AG04450 (cell line): ENCODE measurements around the gene FAU. TPM values are rescaled to one million over a fixed set of nuclear protein-coding genes. Genes with fewer than 3 reads are reported as not detected.
"Not testable (repeated sequence)": the region's sequence is repeated elsewhere in the genome, so short reads cannot be mapped to it uniquely, and the experiment has no call there.

ENCODE experiments used
- CTCF ChIA-PET: fragments of 300-600, 350-600 bp; formaldehyde crosslinking; extraction: SDS; loops from one replicate; lab custom pipeline; 2022; ENCODE audit warnings: antibody characterized with exemption, inconsistent platforms; lab: Charles Lee
- POLR2A ChIA-PET: fragments of 350-600 bp; formaldehyde crosslinking; extraction: SDS; loops from one replicate; lab custom pipeline; 2021; ENCODE audit warnings: antibody characterized with exemption, inconsistent platforms; lab: Yijun Ruan, JAX
- DNase-seq: peaks from one replicate; pipeline ENCODE4 v3.0.0-alpha.2; 2011; ENCODE audit warnings: low read depth, low spot score
- H3K27ac ChIP-seq: one replicate; pipeline ENCODE4 v1.5.1; 2012; ENCODE audit warnings: low read depth, low read length, control low read depth
- H3K27me3 ChIP-seq: one replicate; pipeline ENCODE4 v1.6.0; 2012; ENCODE audit warnings: low read length; ENCODE audit not compliant: control insufficient read depth, insufficient read depth
- H3K4me3 ChIP-seq: 2 replicates; pipeline ENCODE4 v1.5.1; 2011; ENCODE audit warnings: mild to moderate bottlenecking, low read depth, low read length, control low read depth
- H3K9me3 ChIP-seq: 2 replicates; pipeline ENCODE4 v1.5.1; 2012; ENCODE audit warnings: low read length; ENCODE audit not compliant: control insufficient read depth, insufficient read depth
- polyA plus RNA-seq: library from polyadenylated mRNA; depleted of rRNA; stranded (reverse); fragments of >200 nt; gene quantifications from 2 replicates; pipeline ENCODE4 v1.2.3, GENCODE V29; 2011
- TF ChIP-seq, protein P1 (sequence below): IDR thresholded peaks from 2 replicates; pipeline ENCODE4 v1.5.1; 2011; ENCODE audit warnings: low read depth, low read length, control low read depth, inconsistent platforms

The FAU gene
- polyA plus RNA-seq, 1 experiment = 426 TPM

DNA sequence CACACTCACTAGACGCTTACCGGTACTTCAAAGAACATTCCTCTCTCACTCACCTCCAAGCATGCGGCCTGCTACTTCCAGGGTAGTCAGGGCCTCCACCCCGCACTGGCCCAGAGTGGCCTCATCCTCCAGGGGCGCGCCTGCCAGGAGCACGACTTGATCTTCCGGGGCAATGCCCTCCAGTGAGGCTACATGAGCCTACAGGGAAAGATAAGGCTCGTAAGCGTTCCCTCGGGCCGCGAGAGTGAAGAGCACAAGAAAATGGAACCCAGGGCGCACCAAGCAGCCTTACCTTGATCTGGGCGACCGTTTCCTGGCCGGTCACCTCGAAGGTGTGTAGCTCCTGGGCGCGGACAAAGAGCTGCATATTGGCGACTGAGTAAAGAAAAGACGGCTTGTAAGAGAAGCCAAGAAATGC, 478 bp downstream of the FAU start:
- Histone ChIP-seq H3K27me3 (no peaks in the 10 kb centered on the region), H3K9me3 (peaks cover 3% of the 10 kb centered on the region; the same call in 1 of the 2 replicates), H3K27ac (peak overlapping the region; percentile 57), H3K4me3 (peak overlapping the region; percentile 99)
- ChIA-PET CTCF (interaction anchor here (1.1 to 1.2 kb wide), 2 partner anchors 9 to 107 kb away, joined by 3 to 6 read pairs; partner anchors contain the start of gene ARL2), POLR2A (interaction anchor here (1.0 to 1.6 kb wide), 4 partner anchors 9 to 25 kb away, joined by 3 to 20 read pairs (median 4); partner anchors contain the start of gene SYVN1)
- TF ChIP-seq, protein P1, sequence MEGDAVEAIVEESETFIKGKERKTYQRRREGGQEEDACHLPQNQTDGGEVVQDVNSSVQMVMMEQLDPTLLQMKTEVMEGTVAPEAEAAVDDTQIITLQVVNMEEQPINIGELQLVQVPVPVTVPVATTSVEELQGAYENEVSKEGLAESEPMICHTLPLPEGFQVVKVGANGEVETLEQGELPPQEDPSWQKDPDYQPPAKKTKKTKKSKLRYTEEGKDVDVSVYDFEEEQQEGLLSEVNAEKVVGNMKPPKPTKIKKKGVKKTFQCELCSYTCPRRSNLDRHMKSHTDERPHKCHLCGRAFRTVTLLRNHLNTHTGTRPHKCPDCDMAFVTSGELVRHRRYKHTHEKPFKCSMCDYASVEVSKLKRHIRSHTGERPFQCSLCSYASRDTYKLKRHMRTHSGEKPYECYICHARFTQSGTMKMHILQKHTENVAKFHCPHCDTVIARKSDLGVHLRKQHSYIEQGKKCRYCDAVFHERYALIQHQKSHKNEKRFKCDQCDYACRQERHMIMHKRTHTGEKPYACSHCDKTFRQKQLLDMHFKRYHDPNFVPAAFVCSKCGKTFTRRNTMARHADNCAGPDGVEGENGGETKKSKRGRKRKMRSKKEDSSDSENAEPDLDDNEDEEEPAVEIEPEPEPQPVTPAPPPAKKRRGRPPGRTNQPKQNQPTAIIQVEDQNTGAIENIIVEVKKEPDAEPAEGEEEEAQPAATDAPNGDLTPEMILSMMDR = no peak
- DNase-seq = no peak

DNA sequence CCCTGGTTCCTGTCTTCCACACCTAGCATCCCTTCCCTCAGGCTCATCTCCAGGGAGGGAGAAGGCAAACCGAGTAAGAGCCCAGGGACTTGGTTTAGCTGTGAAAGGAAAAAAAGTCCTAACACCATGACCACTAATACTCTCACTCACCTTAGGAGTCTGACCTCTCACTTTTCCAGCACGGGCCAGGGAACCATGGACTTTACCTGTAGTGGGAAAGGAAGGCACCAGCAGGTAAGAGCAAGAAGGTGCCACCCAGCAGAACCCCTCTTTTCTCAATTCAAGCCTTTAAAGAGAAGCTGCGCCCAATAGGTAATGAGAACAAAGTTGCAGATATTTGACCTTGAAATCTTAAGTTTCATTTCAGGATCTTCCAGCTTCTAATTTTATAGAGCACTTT, 1.1 kb downstream of the FAU start:
- no peaks in the 10 kb centered on the region for H3K27me3 ChIP-seq
- H3K27ac ChIP-seq = no peak overlapping the region
- ChIA-PET POLR2A (no interaction called here), CTCF (interaction anchor here (0.9 to 1.2 kb wide), 2 partner anchors 9 to 107 kb away, joined by 3 read pairs; partner anchors contain the start of genes ARL2 and TM7SF2)
- no peak for DNase-seq
- TF ChIP-seq, protein P1 = no peak
- H3K9me3 ChIP-seq = peaks cover 3% of the 10 kb centered on the region; the same call in 1 of the 2 replicates
- H3K4me3 ChIP-seq = peak overlapping the region; percentile 99

DNA sequence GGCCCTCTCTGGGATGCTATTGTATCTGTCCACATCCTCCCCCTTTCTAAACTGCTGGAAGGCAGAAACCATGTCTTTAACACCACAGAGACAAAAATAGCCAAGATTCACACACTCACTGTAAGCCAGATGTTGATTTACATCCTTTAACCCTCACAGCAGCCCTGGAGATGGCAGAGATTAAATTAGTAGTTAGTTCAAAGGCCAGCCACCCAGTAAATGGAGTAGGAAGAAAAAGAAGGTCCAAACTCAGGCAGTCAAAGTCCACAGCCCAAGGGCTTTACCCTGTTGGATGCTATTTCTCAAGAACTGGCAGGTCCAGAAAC, 2.3 kb downstream of the FAU start:
- Histone ChIP-seq H3K27me3 (no peaks in the 10 kb centered on the region), H3K4me3 (no peak overlapping the region), H3K27ac (no peak overlapping the region), H3K9me3 (peaks cover 3% of the 10 kb centered on the region; the same call in 1 of the 2 replicates)
- ChIA-PET POLR2A (no interaction called here), CTCF (no interaction called here)
- TF ChIP-seq, protein P1 = no peak
- DNase-seq = no peak

DNA sequence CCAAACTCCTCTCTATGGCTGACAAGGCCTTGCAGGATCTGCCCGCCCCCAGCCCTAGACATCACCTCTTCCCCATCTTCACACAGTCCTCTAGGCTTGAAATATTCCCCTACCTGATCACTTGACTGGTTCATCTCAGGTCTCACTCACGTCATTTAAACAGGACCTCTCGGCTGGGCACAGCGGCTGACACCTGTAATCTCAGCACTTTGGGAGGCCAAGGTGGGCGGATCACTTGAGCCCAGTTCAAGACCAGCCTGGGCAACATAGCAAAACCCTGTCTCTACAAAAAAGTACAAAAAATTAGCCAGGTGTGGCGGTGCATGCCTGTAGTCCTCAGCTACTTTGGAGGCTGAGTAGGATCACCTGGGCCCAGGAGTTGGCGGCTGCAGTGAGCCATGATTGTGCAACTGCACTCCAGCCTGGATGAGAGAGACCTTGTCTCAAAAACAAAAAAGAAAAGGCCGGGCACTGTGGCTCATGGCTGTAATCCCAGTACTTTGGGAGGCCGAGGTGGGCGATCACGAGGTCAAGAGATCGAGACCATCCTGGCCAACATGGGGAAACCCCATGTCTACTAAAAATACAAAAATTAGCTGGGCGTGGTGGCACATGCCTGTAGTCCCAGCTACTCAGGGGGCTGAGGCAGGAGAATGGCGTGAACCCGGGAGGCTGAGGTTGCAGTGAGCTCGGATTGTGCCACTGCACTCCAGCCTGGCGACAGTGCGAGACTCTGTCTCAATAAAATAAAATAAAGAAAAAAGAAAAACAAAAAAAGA, 2.9 kb downstream of the FAU start:
- H3K9me3 ChIP-seq, H3K4me3 ChIP-seq, H3K27me3 ChIP-seq, DNase-seq: not testable (repeated sequence)
- ChIA-PET POLR2A (interaction anchor here (2.7 kb wide), 1 partner anchor 15 kb away, joined by 14 read pairs; the partner anchor contains the start of gene SYVN1), CTCF (interaction anchor here (0.7 to 1.2 kb wide), 5 partner anchors 9 to 250 kb away, joined by 3 to 8 read pairs (median 3); no protein-coding TSS in a partner anchor)
- H3K27ac ChIP-seq = peak overlapping the region; percentile 2

DNA sequence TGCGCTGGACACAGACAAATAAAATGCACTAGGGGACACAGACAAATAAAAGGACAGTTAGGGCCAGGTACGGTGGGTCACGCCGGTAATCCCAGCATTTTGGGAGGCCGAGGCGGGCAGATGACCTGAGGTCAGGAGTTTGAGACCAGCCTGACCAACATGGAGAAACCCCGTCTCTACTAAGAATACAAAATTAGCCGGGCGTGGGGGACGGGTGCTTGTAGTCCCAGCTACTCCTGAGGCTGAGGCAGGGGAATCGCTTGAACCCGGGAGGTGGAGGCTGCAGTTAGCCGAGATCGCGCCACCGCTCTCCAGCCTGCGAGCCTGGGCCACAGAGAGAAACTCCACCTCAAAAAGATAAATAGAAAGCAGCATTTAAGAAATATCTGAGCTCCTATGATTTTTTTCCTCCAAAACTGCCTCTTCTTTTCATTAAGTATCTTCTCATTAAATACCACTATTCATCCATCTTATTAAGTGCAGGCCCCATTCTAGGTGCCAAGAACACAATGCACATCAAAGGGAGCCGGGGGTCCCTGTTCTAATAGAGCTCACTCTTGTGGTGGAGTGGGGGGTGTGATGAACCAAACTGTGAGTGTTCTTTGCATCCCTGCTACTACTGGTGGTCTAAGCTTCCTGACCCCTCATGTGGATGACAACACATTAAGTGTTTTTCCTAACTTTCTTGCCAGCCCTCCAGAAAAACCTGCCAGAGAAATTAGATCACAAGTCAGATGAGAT, 3.7 kb downstream of the FAU start:
- peaks cover 3% of the 10 kb centered on the region; the same call in 1 of the 2 replicates for H3K9me3 ChIP-seq
- no peak for DNase-seq
- ChIA-PET CTCF (interaction anchor here (0.7 to 1.2 kb wide), 6 partner anchors 8 to 249 kb away, joined by 3 to 8 read pairs (median 3); no protein-coding TSS in a partner anchor), POLR2A (interaction anchor here (0.5 to 2.7 kb wide), 6 partner anchors 16 to 215 kb away, joined by 3 to 14 read pairs (median 4); partner anchors contain the start of genes CAPN1, DPF2 and SYVN1)
- TF ChIP-seq, protein P1 = no peak
- H3K27ac ChIP-seq = peak overlapping the region; percentile 31
- no peak overlapping the region for H3K4me3 ChIP-seq
- no peaks in the 10 kb centered on the region for H3K27me3 ChIP-seq
